IMR-90 (cell line): ENCODE measurements around the gene TMEM140. TPM values are rescaled to one million over a fixed set of nuclear protein-coding genes. Genes with fewer than 3 reads are reported as not detected.

Experiments used
- ATAC-seq: fragments of 200-7000 bp; cut with Tn5 transposase; 2 replicates; pipeline ENCODE4 v1.9.1; 2020; ENCODE audit warnings: low read depth, mild to moderate bottlenecking, moderate library complexity
- BruUV-seq: library from RNA; stranded (reverse); fragments of 400-500 nt; replicated peaks from 2 replicates; lab custom pipeline; 2021; lab: Mats Ljungman, UMichigan
- CTCF ChIA-PET: fragments of 300-600 bp; formaldehyde crosslinking; extraction: SDS; loops from one replicate; lab custom pipeline; 2021; ENCODE audit warnings: antibody characterized with exemption; lab: Yijun Ruan, JAX
- POLR2A ChIA-PET: fragments of 300-600 bp; sonication (Branson Sonifier 250); formaldehyde crosslinking; loops from one replicate; lab custom pipeline; 2022; ENCODE audit warnings: antibody characterized with exemption; ENCODE audit not compliant: unreplicated experiment; lab: Charles Lee
- DNase-seq: peaks from one replicate; pipeline ENCODE4 v3.0.0; 2013
- H2AFZ ChIP-seq: replicated peaks from 2 replicates; pipeline ENCODE3; 2013; ENCODE audit warnings: low read length, mild to moderate bottlenecking; ENCODE audit not compliant: poor library complexity
- H2AK5ac ChIP-seq: 2 replicates; pipeline ENCODE4 v1.6.1; 2013; ENCODE audit warnings: low read depth, low read length, inconsistent platforms
- H2AK9ac ChIP-seq: replicated peaks from 2 replicates; pipeline ENCODE3; 2013; ENCODE audit warnings: mild to moderate bottlenecking, low read depth, low read length, moderate library complexity; ENCODE audit not compliant: poor library complexity
- H2BK120ac ChIP-seq: 2 replicates; pipeline ENCODE4 v1.6.1; 2013; ENCODE audit warnings: low read depth, low read length, inconsistent platforms
- H2BK15ac ChIP-seq: 3 replicates; pipeline ENCODE4 v1.6.1; 2013; ENCODE audit warnings: low read depth, low read length, inconsistent platforms
- H2BK20ac ChIP-seq: 2 replicates; pipeline ENCODE4 v1.6.1; 2013; ENCODE audit warnings: low read depth, mild to moderate bottlenecking, inconsistent platforms, low read length, moderate library complexity
- H2BK5ac ChIP-seq: 2 replicates; pipeline ENCODE4 v1.6.1; 2013; ENCODE audit warnings: mild to moderate bottlenecking, low read depth, low read length, inconsistent platforms; ENCODE audit not compliant: poor library complexity, severe bottlenecking
- H3K14ac ChIP-seq: replicated peaks from 2 replicates; pipeline ENCODE4 v1.6.1; 2013; ENCODE audit warnings: low read depth, low read length, inconsistent platforms
- H3K18ac ChIP-seq: 2 replicates; pipeline ENCODE4 v1.6.1; 2013; ENCODE audit warnings: low read depth, low read length, control low read depth
- H3K23ac ChIP-seq: 2 replicates; pipeline ENCODE4 v1.6.1; 2013; ENCODE audit warnings: low read depth, low read length, inconsistent platforms
- H3K27ac ChIP-seq: 2 replicates; pipeline ENCODE4 v1.5.1; 2013; ENCODE audit warnings: mild to moderate bottlenecking, control low read depth, low read length; ENCODE audit not compliant: insufficient read depth
- H3K27me3 ChIP-seq: 2 replicates; pipeline ENCODE4 v1.6.1; 2013; ENCODE audit warnings: low read length; ENCODE audit not compliant: control insufficient read depth, insufficient read depth
- H3K36me3 ChIP-seq: 2 replicates; pipeline ENCODE4 v1.6.1; 2013; ENCODE audit warnings: low read length, mixed read lengths; ENCODE audit not compliant: control insufficient read depth, insufficient read depth
- H3K4ac ChIP-seq: 2 replicates; pipeline ENCODE4 v1.6.1; 2013; ENCODE audit warnings: low read depth, low read length, inconsistent platforms
- H3K4me1 ChIP-seq: 2 replicates; pipeline ENCODE4 v1.6.1; 2013; ENCODE audit warnings: low read length, mixed read lengths; ENCODE audit not compliant: control insufficient read depth, insufficient read depth
- H3K4me2 ChIP-seq: 2 replicates; pipeline ENCODE4 v1.6.1; 2013; ENCODE audit warnings: low read depth, mild to moderate bottlenecking, control low read depth, low read length, moderate library complexity
- H3K4me3 ChIP-seq: 2 replicates; pipeline ENCODE4 v1.5.1; 2013; ENCODE audit warnings: low read depth, mild to moderate bottlenecking, control low read depth, low read length, moderate library complexity; ENCODE audit not compliant: insufficient read depth
- H3K56ac ChIP-seq: 2 replicates; pipeline ENCODE4 v1.6.1; 2013; ENCODE audit warnings: low read length, inconsistent platforms; ENCODE audit not compliant: insufficient read depth; ENCODE audit errors: extremely low read depth
- H3K79me1 ChIP-seq, 2 experiments: 2 replicates each; pipeline ENCODE4 v1.6.1; 2013; ENCODE audit warnings: low read length in 2 of 2, inconsistent platforms in 1 of 2, low read depth in 1 of 2
- H3K9ac ChIP-seq: 2 replicates; pipeline ENCODE4 v1.6.1; 2013; ENCODE audit warnings: low read depth, low read length, control low read depth
- H3K9me1 ChIP-seq: 2 replicates; pipeline ENCODE4 v1.6.1; 2013; ENCODE audit warnings: low read length, inconsistent platforms; ENCODE audit not compliant: insufficient read depth
- H3K9me3 ChIP-seq: 2 replicates; pipeline ENCODE4 v1.6.1; 2013; ENCODE audit warnings: low read length; ENCODE audit not compliant: control insufficient read depth, insufficient read depth
- H4K20me1 ChIP-seq: 2 replicates; pipeline ENCODE4 v1.6.1; 2013; ENCODE audit warnings: low read length, inconsistent platforms; ENCODE audit not compliant: insufficient read depth
- H4K5ac ChIP-seq: 2 replicates; pipeline ENCODE4 v1.6.1; 2013; ENCODE audit warnings: mild to moderate bottlenecking, low read depth, low read length, control low read depth
- H4K8ac ChIP-seq, 2 experiments: 2 replicates each; pipeline ENCODE4 v1.6.1; 2013; ENCODE audit warnings: low read depth in 2 of 2, low read length in 2 of 2, control low read depth in 1 of 2, inconsistent platforms in 1 of 2
- H4K91ac ChIP-seq: 2 replicates; pipeline ENCODE4 v1.6.1; 2013; ENCODE audit warnings: low read depth, low read length, inconsistent platforms; ENCODE audit not compliant: insufficient read depth
- FOS ChIP-seq: fragments of 150-350 bp; IDR thresholded peaks from 2 replicates; pipeline ENCODE4 v1.6.1; 2016; ENCODE audit warnings: low read depth, low read length
- MAZ ChIP-seq: IDR thresholded peaks from 2 replicates; pipeline ENCODE4 v1.6.1; 2012; ENCODE audit warnings: low read depth, mild to moderate bottlenecking, low read length, improper control_type of control experiment, moderate library complexity, borderline replicate concordance
- RCOR1 ChIP-seq: IDR thresholded peaks from 2 replicates; pipeline ENCODE4 v1.6.1; 2012; ENCODE audit warnings: mild to moderate bottlenecking, low read length, improper control_type of control experiment; ENCODE audit not compliant: insufficient replicate concordance
- RFX5 ChIP-seq: IDR thresholded peaks from 2 replicates; pipeline ENCODE4 v1.8.0; 2012; ENCODE audit warnings: low read depth, mild to moderate bottlenecking, low read length, moderate library complexity
- USF2 ChIP-seq: fragments of 150-350 bp; IDR thresholded peaks from 2 replicates; pipeline ENCODE4 v1.6.1; 2017; ENCODE audit warnings: mild to moderate bottlenecking, antibody characterized with exemption, low read length, low read depth
- WGBS, 2 experiments: methylation state at CpG; one replicate each; pipeline versions ENCODE4 v1.1.5 to v1.1.7; 2013; ENCODE audit warnings: missing lambda C conversion rate in 2 of 2; ENCODE audit not compliant: insufficient read length in 1 of 2; ENCODE audit errors: extremely low coverage in 2 of 2; 5-methylcytosine and 5-hydroxymethylcytosine counted together
- dilution Hi-C: fragments of 300-500 bp; cut with HindIII; formaldehyde crosslinking; loops from one replicate; pipeline ENCODE4 v1.14.3; 2018; ENCODE audit warnings: low sequenced_read_pairs; ENCODE audit not compliant: unreplicated experiment
- in situ Hi-C: fragments of 300-500 bp; cut with MboI; formaldehyde crosslinking; loops from 3 replicates; pipeline ENCODE4 v1.14.3; 2019; ENCODE audit warnings: low sequenced_read_pairs, inconsistent platforms, mixed read lengths
- intact Hi-C: fragments of 100-400 bp; cut with micrococcal nuclease; formaldehyde crosslinking; loops from 2 replicates; pipeline ENCODE4 v1.10.0; 2022
- polyA plus RNA-seq, 3 experiments: library from polyadenylated mRNA; depleted of rRNA; stranded (reverse); fragments of >200 nt; gene quantifications; 2 replicates each; pipeline ENCODE4 v1.2.3, GENCODE V29; 2012; ENCODE audit warnings: low replicate concordance in 1 of 3
- total RNA-seq: library from RNA; depleted of rRNA; stranded (reverse); fragments of >200 nt; gene quantifications from 2 replicates; pipeline ENCODE4 v1.2.3, GENCODE V29; 2012

The TMEM140 gene
- total and polyA plus RNA-seq, 2 of the 4 experiments (the other 2 are of a cell fraction), result 0.24 to 0.72 TPM

GRCh38 chr7:135207406-135208101 lies 59.7 kb downstream of the TMEM140 start:
- BruUV-seq, result no TSS peak
- no peak for ATAC-seq
- CTCF ChIA-PET, result no interaction called here

More at GRCh38 chr7:135207406-135208101, 59.7 kb downstream of the TMEM140 start:
- in situ Hi-C loops, result no loop called here
- intact Hi-C loops, result no loop called here
- Histone ChIP-seq H3K36me3 (peaks cover 5% of the 10 kb centered on the region), H3K4ac (no peak overlapping the region), H3K4me3 (no peak overlapping the region), H3K27ac (no peak overlapping the region), H2BK120ac (no peak overlapping the region), H3K56ac (no peak overlapping the region), H3K79me1 (peaks cover 8 to 40% of the 10 kb centered on the region in 2 experiments; a peak in 3 of 4 replicates), H2BK20ac (no peak overlapping the region), H3K14ac (no peak overlapping the region), H4K91ac (peak overlapping the region; percentile 35; the same call in 1 of the 2 replicates), H2AFZ (no peak overlapping the region), H3K9me1 (peaks cover 20% of the 10 kb centered on the region), H3K9me3 (no peaks in the 10 kb centered on the region), H3K4me1 (peaks cover 8% of the 10 kb centered on the region; the same call in 1 of the 2 replicates), H2AK9ac (peak overlapping the region; percentile 28), H4K8ac (no peak overlapping the region), H3K18ac (no peak overlapping the region), H2AK5ac (no peak overlapping the region), H2BK15ac (no peak overlapping the region), H4K5ac (no peak overlapping the region), H3K9ac (no peak overlapping the region), H4K20me1 (no peaks in the 10 kb centered on the region), H3K4me2 (no peak overlapping the region), H3K27me3 (no peaks in the 10 kb centered on the region), H3K23ac (no peak overlapping the region), H2BK5ac (no peak overlapping the region)
- no peak for TF ChIP-seq USF2
- TF ChIP-seq RFX5, result no peak
- no peak for TF ChIP-seq FOS
- TF ChIP-seq RCOR1, result no peak
- TF ChIP-seq MAZ, result no peak
- DNase-seq, result no peak
- POLR2A ChIA-PET, result no interaction called here
- WGBS, 2 experiments, result 95% methylated on average over 4 of the region's 8 CpGs; no CpG with 5 or more reads in 1 of the 2 experiments
- dilution Hi-C loops, result no loop called here
